ENCODE data around the gene ADNP2.

DNA sequence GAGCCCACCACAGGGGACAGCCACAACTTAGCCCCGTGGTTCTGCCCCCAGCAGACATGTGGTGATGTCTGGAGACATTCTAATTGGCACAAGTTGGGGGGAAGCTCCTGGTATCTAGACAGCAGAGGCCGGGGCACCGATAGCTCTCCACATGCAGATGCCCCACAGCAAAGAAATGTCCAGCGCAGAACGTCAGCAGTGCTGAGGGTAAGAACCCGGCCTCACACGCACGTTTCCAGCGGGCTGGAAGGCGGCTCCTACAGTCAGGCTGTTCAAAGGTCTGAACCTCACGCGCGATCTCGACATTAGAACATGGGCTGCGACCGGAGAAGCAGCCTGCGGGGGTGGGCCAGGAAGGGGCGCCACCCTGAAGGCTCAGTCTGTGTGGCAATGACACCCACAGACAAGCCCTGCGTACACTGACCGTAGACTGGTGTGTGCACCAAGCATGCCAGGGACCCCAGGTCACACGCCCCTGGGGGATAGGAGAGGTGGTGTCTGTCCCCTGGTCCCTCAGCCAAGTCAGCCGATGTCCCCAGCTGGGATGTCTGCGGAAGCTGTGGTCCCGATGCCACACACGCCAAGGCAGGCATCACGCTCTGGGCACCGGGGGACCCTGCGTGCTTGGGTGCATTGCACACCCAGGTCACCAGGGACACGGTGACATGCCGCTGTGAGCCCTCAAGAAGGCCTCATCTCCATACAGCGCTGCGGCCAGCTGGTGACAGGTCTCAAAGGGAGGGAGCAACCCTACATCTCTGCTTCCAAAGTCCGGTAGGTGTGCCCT lies 71.9 kb downstream of the ADNP2 start:
- TF ChIP-seq ZNF263 (CRISPR knock-in tag; IDR thresholded peaks at IDR 0.05) (no peak), EZH2 (conservative IDR thresholded peaks at IDR 0.05; ENCODE audit: low read depth, low read length) (no peak), BCL6 (CRISPR knock-in tag; IDR thresholded peaks at IDR 0.05) (no peak), RBFOX2 (IDR thresholded peaks at IDR 0.05; ENCODE audit: low read depth, low read length) (no peak), ELF1 (CRISPR knock-in tag; IDR thresholded peaks at IDR 0.05) (no peak), MAZ (IDR thresholded peaks at IDR 0.05; ENCODE audit: borderline replicate concordance, low read depth, low read length) (no peak), MAZ (CRISPR knock-in tag; IDR thresholded peaks at IDR 0.05; ENCODE audit: low read depth) (no peak), RXRA (CRISPR knock-in tag; IDR thresholded peaks at IDR 0.05) (no peak), ZNF75D (CRISPR knock-in tag; IDR thresholded peaks at IDR 0.05; ENCODE audit: borderline replicate concordance) (no peak), ZNF256 (CRISPR knock-in tag; conservative IDR thresholded peaks at IDR 0.05) (no peak)
- TF ChIP-seq, protein P1, sequence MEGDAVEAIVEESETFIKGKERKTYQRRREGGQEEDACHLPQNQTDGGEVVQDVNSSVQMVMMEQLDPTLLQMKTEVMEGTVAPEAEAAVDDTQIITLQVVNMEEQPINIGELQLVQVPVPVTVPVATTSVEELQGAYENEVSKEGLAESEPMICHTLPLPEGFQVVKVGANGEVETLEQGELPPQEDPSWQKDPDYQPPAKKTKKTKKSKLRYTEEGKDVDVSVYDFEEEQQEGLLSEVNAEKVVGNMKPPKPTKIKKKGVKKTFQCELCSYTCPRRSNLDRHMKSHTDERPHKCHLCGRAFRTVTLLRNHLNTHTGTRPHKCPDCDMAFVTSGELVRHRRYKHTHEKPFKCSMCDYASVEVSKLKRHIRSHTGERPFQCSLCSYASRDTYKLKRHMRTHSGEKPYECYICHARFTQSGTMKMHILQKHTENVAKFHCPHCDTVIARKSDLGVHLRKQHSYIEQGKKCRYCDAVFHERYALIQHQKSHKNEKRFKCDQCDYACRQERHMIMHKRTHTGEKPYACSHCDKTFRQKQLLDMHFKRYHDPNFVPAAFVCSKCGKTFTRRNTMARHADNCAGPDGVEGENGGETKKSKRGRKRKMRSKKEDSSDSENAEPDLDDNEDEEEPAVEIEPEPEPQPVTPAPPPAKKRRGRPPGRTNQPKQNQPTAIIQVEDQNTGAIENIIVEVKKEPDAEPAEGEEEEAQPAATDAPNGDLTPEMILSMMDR (CRISPR knock-in tag; IDR thresholded peaks at IDR 0.05): no peak
- TF ChIP-seq, protein P2, sequence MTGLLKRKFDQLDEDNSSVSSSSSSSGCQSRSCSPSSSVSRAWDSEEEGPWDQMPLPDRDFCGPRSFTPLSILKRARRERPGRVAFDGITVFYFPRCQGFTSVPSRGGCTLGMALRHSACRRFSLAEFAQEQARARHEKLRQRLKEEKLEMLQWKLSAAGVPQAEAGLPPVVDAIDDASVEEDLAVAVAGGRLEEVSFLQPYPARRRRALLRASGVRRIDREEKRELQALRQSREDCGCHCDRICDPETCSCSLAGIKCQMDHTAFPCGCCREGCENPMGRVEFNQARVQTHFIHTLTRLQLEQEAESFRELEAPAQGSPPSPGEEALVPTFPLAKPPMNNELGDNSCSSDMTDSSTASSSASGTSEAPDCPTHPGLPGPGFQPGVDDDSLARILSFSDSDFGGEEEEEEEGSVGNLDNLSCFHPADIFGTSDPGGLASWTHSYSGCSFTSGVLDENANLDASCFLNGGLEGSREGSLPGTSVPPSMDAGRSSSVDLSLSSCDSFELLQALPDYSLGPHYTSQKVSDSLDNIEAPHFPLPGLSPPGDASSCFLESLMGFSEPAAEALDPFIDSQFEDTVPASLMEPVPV (CRISPR knock-in tag; IDR thresholded peaks at IDR 0.05): no peak
